Dermis blood vessel endothelial cell (primary cell): ENCODE data around the gene RBM47. TPM values are rescaled to one million over a fixed set of nuclear protein-coding genes. Genes with fewer than 3 reads are reported as not detected.
"Not testable (repeated sequence)": the region's sequence is repeated elsewhere in the genome, so short reads cannot be mapped to it uniquely, and the experiment has no call there.

ENCODE experiments used
- DNase-seq: peaks from one replicate; pipeline ENCODE4 v3.0.0; 2010
- total RNA-seq: library from RNA; depleted of rRNA; stranded (reverse); fragments of >200 nt; gene quantifications from 2 replicates; pipeline ENCODE4 v1.2.3, GENCODE V29; 2014

The RBM47 gene
- total RNA-seq, 1 donor from 2014 or later = 1.0 TPM

- DNase-seq = no peak
These were observed 67.5 kb downstream of the RBM47 start for GRCh38 chr4:40562208-40562607.

- not testable (repeated sequence) for DNase-seq
These were observed 68.0 kb downstream of the RBM47 start for GRCh38 chr4:40561543-40562177.

- DNase-seq = no peak
These were observed 69.8 kb downstream of the RBM47 start for GRCh38 chr4:40559585-40560465.

- DNase-seq = no peak
These were observed 71.9 kb downstream of the RBM47 start for GRCh38 chr4:40557736-40558135.

GRCh38 chr4:40555176-40555900 lies 74.3 kb downstream of the RBM47 start:
- DNase-seq = no peak

GRCh38 chr4:40554641-40555040 lies 75.0 kb downstream of the RBM47 start:
- not testable (repeated sequence) for DNase-seq

- DNase-seq = peak; percentile 12
These were observed 75.7 kb downstream of the RBM47 start for GRCh38 chr4:40553995-40554394.

GRCh38 chr4:40552536-40552935 lies 77.1 kb downstream of the RBM47 start:
- DNase-seq = no peak

- not testable (repeated sequence) for DNase-seq
These were observed 78.0 kb downstream of the RBM47 start for GRCh38 chr4:40551568-40552136.

- peak; percentile 39 for DNase-seq
These were observed 78.7 kb downstream of the RBM47 start for GRCh38 chr4:40550948-40551462.

GRCh38 chr4:40550196-40550595 lies 79.5 kb downstream of the RBM47 start:
- no peak for DNase-seq

- peak; percentile 19 for DNase-seq
These were observed 81.4 kb downstream of the RBM47 start for GRCh38 chr4:40548256-40548655.

- no peak for DNase-seq
These were observed 81.9 kb downstream of the RBM47 start for GRCh38 chr4:40547789-40548132.

GRCh38 chr4:40546969-40547788 lies 82.5 kb downstream of the RBM47 start:
- no peak for DNase-seq

GRCh38 chr4:40546506-40546905 lies 83.2 kb downstream of the RBM47 start:
- DNase-seq = no peak

- DNase-seq = not testable (repeated sequence)
These were observed 84.2 kb downstream of the RBM47 start for GRCh38 chr4:40545487-40545886.

GRCh38 chr4:40544221-40544620 lies 85.4 kb downstream of the RBM47 start:
- no peak for DNase-seq

- DNase-seq = no peak
These were observed 88.9 kb downstream of the RBM47 start for GRCh38 chr4:40540800-40541199.

GRCh38 chr4:40536032-40536431 lies 93.6 kb downstream of the RBM47 start:
- no peak for DNase-seq

GRCh38 chr4:40531636-40532023 lies 98.0 kb downstream of the RBM47 start:
- DNase-seq = no peak

GRCh38 chr4:40530961-40531635 lies 98.6 kb downstream of the RBM47 start:
- no peak for DNase-seq
